ENCODE results near the gene YRDC.

Gene YRDC, protein sequence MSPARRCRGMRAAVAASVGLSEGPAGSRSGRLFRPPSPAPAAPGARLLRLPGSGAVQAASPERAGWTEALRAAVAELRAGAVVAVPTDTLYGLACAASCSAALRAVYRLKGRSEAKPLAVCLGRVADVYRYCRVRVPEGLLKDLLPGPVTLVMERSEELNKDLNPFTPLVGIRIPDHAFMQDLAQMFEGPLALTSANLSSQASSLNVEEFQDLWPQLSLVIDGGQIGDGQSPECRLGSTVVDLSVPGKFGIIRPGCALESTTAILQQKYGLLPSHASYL

DNA sequence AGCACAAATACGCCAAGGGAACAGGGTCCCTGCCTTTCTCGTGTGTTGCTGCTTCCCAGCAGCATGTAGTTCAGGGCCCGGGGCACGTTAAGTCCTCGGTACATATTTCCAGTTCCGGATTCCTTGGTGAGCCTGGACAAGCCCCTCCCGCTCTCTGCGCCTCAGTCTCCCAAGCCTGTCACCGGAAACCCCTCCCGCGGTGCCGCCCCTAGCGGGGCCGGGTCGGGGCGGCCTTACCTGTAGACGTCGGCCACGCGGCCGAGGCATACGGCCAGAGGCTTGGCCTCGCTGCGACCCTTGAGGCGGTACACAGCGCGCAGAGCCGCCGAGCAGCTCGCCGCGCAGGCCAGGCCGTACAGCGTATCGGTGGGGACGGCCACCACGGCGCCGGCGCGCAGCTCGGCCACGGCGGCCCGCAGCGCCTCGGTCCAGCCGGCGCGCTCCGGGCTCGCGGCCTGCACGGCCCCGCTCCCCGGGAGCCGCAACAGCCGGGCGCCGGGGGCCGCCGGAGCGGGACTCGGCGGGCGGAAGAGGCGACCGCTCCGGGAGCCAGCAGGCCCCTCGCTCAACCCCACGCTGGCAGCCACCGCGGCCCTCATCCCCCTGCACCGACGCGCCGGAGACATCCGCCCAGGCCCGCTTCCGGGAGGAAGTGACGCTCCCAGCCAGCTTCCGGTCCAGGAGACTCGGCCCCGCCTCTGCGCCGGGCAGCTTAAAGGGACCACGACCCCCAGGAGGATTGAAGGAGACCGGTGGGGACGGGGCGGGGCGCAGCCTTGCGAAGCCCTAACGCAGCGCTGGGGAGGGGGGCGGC lies at the start of gene YRDC, which contains the start of gene C1orf122:
Gene YRDC, minus strand, starts transcription at position 654 of the 814 bp plus-strand sequence. Its CDS starts 28 bp downstream, at position 626.
Gene C1orf122, plus strand, starts transcription at position 236 of the 814 bp plus-strand sequence. CDS start 615 bp downstream, outside the sequence.
- peak; percentile 74 to 82 for DNase-seq (ENCODE audit: low read depth in 2 of 2)

DNA sequence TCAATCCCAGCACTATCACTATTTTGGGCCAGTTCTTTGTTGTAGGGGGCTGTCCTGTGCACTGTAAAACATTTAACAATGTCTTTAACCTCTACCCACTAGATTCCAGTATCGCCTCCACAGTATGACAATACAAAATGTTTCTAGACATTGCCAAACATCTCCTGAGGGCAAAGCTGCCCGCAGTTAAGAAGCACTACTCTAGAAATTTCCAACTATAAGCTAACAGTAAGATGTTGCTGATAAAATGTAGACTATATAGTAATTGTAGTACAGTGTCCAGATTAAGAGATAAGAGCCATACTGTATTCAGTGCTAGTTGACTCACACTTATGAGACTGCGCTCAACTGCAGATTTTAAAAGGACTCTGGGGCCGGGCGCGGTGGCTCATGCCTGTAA lies 46.4 kb upstream of the YRDC start:
- DNase-seq (ENCODE audit: low read depth in 2 of 2): no peak

DNA sequence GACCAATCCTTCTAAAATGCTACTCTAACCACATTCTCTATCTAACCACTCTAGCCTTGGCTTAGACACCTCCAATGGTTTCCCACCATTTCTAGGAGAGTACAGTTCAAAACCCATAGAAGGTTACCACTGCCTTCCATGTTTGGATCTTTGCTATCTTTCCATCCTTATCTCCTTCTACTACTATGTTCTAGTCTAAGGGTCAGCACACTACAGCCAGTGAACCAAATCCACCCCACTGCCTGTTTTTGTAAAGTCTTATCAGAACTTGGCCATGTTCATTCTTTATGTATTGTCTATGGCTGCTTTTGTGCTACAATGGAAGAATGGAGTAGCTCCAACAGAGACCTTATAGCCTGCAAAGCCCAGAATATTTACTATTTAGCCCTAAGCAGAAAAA lies 45.1 kb upstream of the YRDC start:
- no peak for DNase-seq (ENCODE audit: low read depth in 2 of 2)

DNA sequence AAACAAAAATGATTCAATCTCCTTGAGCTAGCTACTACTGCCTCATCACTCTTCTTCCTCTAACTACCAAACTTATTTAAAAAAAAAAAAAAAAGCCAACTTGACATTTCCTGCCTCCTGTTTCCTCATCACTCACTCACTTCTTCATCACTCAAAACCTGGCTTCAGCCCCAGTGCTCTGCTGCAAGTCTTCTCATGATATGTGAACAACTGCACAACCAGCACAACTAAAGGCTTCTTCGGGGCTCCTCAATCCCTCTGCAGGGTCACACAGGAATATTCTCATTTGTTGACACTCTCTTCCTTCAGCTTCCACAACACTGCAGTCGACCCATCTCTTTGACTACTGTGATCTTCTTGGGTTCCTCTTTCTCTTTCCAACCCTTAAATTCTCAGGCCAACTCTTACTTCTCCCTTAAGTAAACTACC lies 43.8 kb upstream of the YRDC start:
- no peak for DNase-seq (ENCODE audit: low read depth in 2 of 2)

DNA sequence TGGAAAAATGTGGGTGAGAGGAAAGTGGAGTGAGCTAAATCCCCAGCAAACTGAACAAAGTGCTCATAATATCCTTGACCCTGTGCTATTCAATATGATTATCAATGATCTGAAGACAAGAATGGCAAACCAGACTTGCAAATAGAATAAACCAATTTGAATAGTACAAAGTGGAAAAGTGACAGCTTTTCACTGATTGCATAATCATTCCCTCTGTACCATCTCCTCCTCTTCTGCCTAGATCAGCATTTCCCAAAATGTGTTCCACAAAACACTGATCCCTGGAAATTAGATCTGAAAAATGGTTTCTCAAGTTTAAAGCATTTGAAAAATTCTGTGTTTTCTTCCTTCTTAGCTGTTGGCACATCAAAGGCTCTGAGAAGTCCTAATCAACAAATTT lies 43.3 kb upstream of the YRDC start:
- DNase-seq (ENCODE audit: low read depth in 2 of 2): no peak

DNA sequence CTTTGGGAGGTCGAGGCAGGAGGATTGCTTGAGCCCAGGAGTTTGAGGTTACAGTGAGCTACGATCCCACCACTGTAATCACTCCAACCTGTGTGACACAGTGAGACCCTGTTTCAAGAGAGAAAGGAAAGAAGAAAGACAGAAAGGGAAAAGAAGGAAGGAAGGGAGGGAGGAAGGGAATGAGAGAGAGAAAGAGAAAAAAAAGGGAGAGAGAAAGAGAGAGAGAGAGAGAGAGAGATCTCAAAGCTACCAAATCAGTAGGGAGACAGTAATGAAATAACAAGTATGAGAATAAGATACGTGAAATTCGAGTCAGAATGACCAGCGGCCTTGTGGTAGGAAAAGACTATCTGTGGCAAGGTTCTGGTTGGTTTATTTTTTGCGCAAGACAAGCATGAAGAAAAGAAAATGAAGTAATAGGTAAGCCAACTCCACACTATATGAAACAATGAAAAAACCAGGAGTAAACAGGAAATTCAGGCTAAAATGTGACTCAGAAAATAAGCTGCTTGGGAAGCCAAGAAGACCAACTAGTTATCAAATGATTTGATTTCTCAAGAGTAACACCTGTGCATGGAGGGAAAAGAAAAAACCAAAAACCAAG lies 42.4 kb upstream of the YRDC start:
- no peak for DNase-seq (ENCODE audit: low read depth in 2 of 2)

DNA sequence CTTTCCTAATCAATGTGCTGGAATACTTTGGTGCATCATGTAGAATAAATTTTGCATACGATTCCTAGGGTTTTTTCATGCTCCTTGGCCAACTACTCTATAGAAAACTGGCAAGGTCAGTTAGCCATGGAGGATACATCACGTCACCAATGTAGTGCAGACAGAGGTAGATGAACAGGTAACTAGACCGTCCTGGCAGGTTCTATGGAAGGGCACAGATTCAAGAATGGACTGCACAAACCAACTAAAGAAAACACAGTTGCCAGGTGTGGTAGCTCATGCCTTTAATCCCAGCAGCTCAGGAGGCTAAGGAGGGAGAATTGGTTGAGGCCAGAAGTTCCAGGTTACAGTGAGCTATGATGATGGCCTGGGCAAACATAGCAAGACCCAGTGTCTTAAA lies 41.5 kb upstream of the YRDC start:
- no peak for DNase-seq (ENCODE audit: low read depth in 2 of 2)

DNA sequence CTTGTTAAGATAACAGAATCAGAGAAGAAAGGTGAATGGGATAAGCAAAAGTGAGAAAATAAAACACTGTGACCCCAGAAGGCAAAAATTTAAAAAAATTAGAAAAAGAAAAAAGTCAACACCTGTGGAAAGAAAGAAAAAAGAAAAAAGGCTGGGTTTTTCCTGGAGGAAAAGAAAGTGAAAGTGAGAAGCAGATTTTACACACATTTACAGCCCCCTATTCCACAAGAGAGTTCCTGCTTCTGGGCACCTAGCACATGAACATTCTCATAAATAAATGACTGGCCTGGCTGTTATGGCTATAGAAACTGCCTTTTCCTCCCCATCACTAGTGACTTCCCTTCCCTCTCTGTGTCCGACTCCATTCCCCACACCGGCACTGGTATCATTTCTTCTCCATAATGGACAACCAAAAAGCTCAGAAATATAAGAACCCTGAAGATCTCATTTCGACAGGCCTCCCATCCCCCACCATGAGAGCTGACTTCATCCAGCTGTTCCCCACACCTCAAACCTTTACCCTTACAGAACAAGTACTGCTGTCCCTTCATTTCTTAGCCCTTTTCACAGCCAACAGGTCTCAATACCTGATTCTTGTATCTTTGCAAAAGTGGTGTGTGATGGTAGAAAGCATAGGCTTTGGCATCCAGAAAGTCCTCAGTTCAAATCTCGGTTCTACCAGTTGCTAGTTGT lies 38.8 kb upstream of the YRDC start:
- DNase-seq (ENCODE audit: low read depth in 2 of 2): no peak

DNA sequence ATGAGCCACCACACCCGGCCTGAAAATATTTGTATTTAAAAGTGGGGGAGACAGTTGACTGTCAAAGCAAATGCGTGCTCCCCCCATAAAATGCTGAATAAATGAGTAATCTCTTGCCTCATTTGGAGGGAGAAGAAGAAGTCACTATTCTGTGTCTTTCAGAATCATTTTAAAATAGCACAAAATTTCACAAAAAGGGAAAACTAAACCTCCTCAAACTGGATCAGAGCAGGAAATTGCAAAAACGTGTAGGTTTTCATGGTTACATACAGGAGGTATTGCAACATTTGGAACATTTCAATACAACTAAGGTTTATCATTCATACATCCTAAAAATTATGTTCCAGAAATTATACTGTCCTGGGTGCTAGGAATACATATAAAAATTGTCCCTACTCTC lies 37.8 kb upstream of the YRDC start:
- no peak for DNase-seq (ENCODE audit: low read depth in 2 of 2)

DNA sequence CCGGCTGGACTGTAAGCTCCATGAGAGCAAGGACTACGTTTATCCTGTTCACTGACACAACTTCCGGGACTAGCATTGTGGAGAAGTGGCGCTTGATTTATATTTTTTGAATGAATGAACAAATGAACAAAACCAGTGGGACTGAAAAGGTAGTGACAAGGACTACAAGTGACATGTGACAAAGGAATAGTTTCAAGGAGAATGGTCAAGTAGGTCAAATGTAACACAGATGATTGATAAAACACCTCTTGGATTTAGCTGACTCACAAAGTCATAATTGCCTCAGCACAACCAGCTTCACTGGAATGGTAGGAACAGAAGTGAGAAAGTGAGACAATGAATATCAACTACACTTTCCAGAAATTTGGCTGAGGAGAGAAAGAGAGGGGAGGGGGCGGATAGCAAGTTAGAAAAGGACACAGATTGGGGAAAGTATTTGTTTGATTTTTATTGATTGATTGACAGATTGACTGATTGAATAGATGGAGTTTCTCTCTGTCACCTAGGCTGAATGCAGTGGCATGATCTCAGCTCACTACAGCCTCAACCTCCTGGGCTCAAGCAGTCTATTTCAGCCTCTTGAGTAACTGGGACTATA lies 37.1 kb upstream of the YRDC start:
- DNase-seq (ENCODE audit: low read depth in 2 of 2): no peak

DNA sequence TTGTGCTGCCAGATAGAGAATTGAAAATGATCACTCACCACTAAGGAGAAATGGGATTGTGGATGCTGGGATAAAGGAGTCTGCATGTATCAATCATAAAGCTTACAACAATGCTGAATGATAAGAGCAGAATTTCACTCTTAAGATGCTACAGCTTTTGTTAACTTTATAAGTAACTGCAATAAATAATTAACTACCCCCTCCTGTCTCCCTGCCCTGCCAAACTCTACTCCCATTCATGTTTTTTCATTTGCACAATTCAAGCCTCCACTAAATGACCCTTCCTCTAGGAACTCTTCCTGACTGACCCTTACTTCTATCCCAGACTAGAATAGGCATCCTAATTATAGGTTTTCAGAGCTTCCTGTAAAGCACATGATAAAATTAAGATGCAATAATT lies 36.5 kb upstream of the YRDC start:
- DNase-seq (ENCODE audit: low read depth in 2 of 2): no peak

DNA sequence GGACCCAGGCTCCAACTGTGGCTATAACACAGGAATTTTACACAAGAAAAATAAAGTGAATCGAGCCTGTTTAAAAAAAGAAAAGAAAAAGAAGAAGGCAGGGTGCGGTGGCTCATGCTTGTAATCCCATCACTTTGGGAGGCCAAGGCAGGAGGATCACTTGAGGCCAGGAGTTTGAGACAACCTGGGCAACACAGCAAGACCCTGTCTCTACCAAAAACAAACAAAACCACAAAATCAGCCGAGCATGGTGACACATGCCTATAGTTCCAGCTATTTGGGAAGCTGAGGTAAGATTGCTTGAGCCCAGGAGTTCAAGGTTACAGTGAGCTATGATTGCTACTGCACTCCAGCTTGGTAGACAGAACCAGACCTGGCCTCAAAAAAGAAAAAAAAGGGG lies 33.6 kb upstream of the YRDC start:
- DNase-seq (ENCODE audit: low read depth in 2 of 2): no peak

DNA sequence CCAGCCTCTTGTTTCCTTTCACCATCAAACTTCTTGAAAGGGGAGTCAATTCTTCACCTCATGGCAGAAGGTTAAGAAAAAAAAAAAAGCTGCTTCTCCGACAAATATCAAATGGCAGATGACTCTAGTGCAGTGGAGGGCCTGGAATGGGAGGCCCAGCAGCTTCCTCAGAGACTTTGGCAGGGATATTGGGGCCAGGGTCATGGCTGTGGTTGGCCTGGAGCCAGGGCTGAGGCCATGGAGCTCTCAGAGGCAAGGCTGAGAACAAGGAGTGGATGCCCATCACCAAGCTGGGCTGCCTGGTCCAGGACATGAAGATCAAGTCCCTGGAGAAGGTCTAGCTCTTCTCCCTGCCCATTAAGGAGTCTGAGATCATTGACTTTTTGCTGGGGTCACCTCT lies 32.7 kb upstream of the YRDC start:
- no peak for DNase-seq (ENCODE audit: low read depth in 2 of 2)

DNA sequence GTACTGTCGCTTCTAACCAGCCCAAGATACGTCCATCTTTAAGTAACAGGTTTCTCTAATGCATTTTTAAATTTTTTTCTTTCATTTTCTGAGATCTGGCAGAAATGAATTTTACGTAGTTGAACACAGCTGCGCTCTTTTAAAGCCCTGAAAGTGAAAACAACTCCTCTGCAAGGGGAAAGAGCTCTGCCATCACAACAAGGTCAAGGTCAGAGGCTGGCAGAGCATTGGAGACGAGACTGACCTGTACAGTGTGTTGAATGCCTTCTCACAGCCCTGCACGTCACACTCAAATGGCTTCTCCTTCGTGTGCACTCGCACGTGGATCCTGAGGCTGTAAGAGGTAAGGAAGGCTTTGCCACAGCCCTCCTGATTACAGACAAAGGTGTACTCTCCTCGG lies 31.7 kb upstream of the YRDC start:
- DNase-seq (ENCODE audit: low read depth in 2 of 2): no peak

DNA sequence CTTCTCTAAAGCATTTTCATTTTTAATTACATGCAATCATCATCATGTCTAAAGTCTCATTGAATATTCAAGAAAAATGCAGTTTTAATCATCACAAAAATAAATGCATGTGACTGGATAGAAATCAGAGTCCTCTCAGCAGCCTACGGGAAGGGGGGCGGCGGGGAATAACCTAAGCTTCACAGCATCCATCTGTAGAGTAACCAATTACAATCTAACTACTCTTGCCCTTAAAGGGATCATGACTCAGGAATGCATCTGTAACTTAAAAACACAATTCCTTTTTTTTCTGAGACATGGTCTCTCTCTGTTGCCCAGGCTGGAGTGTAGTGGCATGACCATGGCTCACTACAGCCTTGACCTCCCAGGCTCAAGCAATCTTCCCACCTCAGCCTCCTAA lies 28.8 kb upstream of the YRDC start:
- DNase-seq (ENCODE audit: low read depth in 2 of 2): no peak

DNA sequence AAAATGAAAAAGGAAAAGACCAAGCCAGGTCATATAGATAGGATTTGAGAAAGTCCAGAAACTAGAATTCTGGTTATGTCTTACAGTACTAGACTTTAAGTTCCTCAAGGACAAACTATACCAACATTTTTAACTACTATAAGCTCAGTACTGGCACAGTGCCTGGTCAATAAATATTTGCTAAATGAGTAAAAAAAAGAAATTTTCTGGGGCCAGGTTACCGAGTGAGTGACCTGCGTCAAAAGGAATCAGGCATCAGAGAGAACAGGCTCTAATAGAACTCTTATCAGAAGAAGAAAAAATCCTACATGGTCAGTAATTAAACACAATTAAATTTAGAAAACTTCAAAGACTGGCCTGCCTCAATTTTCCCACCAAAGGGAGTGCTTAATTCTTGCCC lies 23.8 kb upstream of the YRDC start:
- DNase-seq (ENCODE audit: low read depth in 2 of 2): no peak

DNA sequence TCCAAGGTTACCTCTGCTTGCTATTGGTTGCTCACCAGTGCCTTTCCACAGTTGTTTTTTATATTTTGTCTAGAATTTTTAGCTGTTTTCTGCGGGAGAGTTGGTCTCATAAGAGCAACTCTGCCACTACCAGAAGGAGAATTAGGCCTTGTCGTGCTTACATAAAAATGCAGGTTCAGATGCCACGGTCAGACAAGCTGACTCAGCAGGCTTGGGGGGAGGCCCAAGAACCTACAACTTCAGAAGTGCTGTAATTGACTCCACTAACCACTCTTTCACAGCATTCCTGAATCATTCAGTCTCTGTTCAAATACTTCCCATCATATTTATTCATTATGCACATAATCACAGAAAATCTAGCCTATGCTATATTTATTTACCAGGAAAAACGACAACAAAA lies 23.1 kb upstream of the YRDC start:
- DNase-seq (ENCODE audit: low read depth in 2 of 2): no peak

DNA sequence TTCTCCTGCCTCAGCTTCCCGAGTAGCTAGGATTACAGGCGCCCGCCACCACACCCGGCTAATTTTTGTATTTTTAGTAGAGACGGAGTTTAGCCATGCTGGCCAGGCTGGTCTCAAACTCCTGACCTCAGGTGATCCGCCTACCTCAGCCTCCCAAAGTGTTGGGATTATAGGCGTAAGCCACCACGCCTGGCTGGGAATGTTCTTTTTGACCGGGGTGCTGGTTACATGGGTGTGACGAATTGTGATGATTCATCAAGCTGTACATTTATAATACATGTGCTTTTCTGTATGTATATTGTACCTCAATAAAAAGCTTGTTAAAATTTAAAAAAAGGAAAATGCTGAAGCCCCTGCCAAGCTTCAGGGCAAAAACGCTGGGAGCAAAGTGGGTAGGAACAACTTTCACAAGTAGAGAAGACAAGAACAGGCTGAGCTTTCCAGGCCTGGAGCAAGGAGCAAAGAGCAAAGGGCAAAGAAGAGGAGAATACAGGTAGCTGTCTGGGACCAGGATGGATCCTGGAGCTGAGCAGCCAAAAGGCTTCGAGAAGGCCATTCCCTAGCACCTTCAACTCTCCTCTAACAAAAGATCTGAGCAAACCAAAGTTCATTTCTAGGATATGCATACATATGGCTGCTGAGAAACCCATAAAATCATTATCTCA lies 20.5 kb upstream of the YRDC start:
- no peak for DNase-seq (ENCODE audit: low read depth in 2 of 2)

DNA sequence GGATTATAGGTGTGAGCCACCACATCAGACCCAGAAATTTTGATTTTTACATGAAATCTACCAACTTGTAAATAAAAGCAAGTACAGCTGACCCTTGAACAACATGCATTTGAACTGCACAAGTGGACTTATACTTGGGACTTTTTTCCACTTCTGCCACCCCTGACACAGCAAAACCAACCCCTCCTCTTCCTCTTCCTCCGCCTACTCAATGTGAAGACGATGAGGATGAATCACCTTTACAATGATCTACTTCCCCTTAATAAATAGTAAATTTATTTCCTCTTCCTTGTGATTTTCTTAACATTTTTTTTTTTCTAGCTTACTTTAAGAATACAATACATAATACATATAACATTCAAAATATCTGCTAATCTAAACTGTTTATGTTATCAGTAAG lies 17.5 kb upstream of the YRDC start:
- no peak for DNase-seq (ENCODE audit: low read depth in 2 of 2)

DNA sequence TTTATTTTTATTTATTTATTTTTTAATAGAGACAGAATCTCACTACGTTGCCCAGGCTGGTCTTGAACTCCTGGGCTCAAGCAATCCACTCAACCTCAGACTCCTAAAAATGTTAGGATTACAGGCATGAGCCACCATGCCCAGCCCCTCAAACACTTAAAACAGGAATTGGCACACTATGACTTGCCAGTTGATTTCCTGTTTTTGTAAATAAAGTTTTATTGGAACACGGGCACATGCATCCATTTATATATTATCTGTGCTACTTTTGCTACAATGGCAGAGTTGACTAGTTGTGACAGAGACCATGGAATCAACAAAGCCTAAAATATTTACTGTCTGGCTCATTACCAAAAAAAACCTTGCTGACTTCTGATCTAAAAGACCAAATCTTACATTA lies 16.0 kb upstream of the YRDC start:
- DNase-seq (ENCODE audit: low read depth in 2 of 2): no peak
